ENCODE results near the gene EFNA5.

DNA sequence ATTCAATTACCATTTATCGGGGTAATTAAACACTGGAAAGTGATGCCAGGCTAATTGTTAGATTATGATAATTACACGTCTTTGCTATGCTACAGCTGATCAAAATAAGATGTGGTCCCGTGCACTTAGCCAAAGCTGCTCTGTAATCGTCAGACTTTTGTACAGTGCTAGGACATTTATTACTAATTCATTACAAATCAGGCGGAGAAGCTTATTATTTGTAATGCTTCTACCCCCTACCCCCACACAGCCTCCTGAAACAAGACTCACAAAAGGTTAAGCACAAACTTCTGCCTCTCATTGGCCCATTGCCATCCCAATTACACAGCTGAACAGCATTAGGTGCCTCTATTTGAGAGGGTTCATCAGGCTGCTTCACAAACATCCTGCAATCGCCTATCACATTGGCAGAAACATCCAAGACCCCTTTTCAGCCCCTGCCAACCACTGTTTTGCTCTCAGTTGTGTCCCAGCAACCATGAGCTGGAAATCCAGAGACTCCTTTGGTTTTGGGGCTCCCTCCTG lies 232.7 kb downstream of the EFNA5 start:
- TF ChIP-seq EZH2 (IDR thresholded peaks at IDR 0.05; ENCODE audit: insufficient read depth, poor library complexity, severe bottlenecking), result no peak
- TF ChIP-seq EZH2phosphoT487 (IDR thresholded peaks at IDR 0.05; ENCODE audit: insufficient read depth, low read depth), result no peak
